NT2/D1 (cell line): ENCODE data around the gene R3HCC1L.
"Not testable (repeated sequence)": the region's sequence is repeated elsewhere in the genome, so short reads cannot be mapped to it uniquely, and the experiment has no call there.

ENCODE experiments used
- DNase-seq: peaks from one replicate; pipeline ENCODE4 v3.0.0-alpha.2; 2011; ENCODE audit warnings: low read depth, low spot score
- H3K27me3 ChIP-seq: 2 replicates; pipeline ENCODE4 v1.6.0; 2011; ENCODE audit warnings: mild to moderate bottlenecking; ENCODE audit not compliant: insufficient read length, insufficient read depth
- H3K36me3 ChIP-seq: 2 replicates; pipeline ENCODE4 v1.6.1; 2011; ENCODE audit warnings: mild to moderate bottlenecking, low read length, mixed read lengths; ENCODE audit not compliant: insufficient read depth, insufficient read length
- H3K4me1 ChIP-seq: 2 replicates; pipeline ENCODE4 v1.5.1; 2011; ENCODE audit not compliant: insufficient read depth, insufficient read length
- H3K4me3 ChIP-seq: 2 replicates; pipeline ENCODE4 v1.5.1; 2011; ENCODE audit warnings: low read depth; ENCODE audit not compliant: insufficient read length
- H3K9ac ChIP-seq: 2 replicates; pipeline ENCODE4 v1.6.0; 2011; ENCODE audit warnings: low read depth; ENCODE audit not compliant: insufficient read length
- H3K9me3 ChIP-seq: 2 replicates; pipeline ENCODE4 v1.5.1; 2011; ENCODE audit warnings: mild to moderate bottlenecking, low read length; ENCODE audit not compliant: insufficient read depth
- SUZ12 ChIP-seq: IDR thresholded peaks from 2 replicates; pipeline ENCODE4 v1.6.1; 2011; ENCODE audit not compliant: insufficient read length, insufficient read depth; ENCODE audit errors: extremely low read depth
- YY1 ChIP-seq: IDR thresholded peaks from 2 replicates; pipeline ENCODE4 v1.6.1; 2011; ENCODE audit not compliant: insufficient read length, insufficient read depth
- ZNF274 ChIP-seq: IDR thresholded peaks from 2 replicates; pipeline ENCODE4 v1.6.1; 2011; ENCODE audit warnings: mild to moderate bottlenecking, low read depth, low read length

The R3HCC1L gene

DNA sequence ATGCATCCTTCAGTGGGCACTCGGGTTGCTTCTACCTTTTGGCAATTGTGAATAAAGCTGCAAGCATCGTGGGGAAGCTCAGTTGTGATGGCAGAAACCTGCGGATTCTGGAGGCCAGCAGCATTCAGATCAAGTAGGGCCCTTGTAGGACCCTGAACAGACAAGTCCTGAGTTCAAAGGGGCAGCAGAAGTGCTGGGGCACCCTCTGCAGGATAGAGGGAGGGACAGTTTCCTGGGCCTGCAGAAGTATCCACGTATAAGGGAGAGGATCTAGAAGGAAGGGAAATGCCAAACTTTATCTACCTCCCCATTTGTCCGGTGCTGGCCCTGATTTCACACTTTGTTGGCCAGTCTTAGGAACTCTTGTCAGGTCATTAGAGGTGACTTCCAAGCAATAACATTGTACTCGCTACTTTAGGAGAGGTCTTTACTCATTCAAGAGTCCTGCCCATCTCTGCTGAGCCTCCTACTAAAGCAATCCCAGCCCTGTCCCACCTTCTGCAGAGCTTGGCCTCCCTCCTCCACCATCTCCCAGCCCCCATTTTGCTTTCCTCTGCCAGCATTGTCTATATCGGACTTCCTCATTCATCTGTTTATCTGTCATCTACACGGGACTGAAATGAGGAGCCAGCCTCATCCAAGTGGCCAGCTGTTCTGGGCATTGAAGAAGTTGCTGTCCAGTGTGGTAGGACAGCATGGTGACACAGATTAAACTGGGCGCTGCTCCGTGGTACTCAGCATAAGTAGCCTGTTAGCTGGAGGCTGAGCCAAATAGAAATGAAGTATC, 26.6 kb upstream of the R3HCC1L start:
- H3K36me3 ChIP-seq = no peaks in the 10 kb centered on the region
- no peak overlapping the region for H3K4me3 ChIP-seq
- no peak for DNase-seq
- no peaks in the 10 kb centered on the region for H3K27me3 ChIP-seq
- H3K4me1 ChIP-seq = no peaks in the 10 kb centered on the region
- no peak for TF ChIP-seq SUZ12
- TF ChIP-seq YY1 = no peak
- no peak for TF ChIP-seq ZNF274
- no peak overlapping the region for H3K9ac ChIP-seq
- no peaks in the 10 kb centered on the region for H3K9me3 ChIP-seq

DNA sequence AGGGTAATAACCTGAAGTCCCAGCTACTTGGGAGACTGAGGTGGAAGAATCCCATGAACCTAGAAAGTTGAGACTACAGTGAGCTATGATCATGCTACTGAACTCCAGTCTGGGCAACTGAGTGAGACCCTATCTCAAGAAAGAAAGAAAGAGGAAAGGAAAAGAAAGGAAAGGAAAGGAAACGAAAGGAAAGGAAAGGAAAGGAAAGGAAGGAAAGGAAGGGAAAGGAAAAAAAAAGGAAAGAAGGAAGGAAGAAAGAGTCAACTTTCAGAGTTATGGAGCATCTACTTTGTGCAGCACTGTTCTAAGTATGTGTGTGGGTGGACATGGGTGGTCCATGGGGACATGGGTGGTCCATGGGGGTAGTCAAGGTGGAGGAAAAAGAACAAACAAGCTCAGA, 24.1 kb upstream of the R3HCC1L start:
- TF ChIP-seq SUZ12 (no peak), YY1 (no peak), ZNF274 (no peak)
- Histone ChIP-seq H3K4me1 (no peaks in the 10 kb centered on the region), H3K9me3 (no peaks in the 10 kb centered on the region), H3K4me3 (no peak overlapping the region), H3K9ac (no peak overlapping the region), H3K27me3 (no peaks in the 10 kb centered on the region), H3K36me3 (no peaks in the 10 kb centered on the region)
- no peak for DNase-seq

GRCh38 chr10:98115031-98115787, 19.2 kb upstream of the R3HCC1L start:
- TF ChIP-seq SUZ12 (no peak), ZNF274 (no peak), YY1 (no peak)
- Histone ChIP-seq H3K4me3 (no peak overlapping the region), H3K9me3 (no peaks in the 10 kb centered on the region), H3K27me3 (no peaks in the 10 kb centered on the region), H3K9ac (no peak overlapping the region), H3K36me3 (no peaks in the 10 kb centered on the region), H3K4me1 (no peaks in the 10 kb centered on the region)
- DNase-seq = no peak

- peaks cover 14% of the 10 kb centered on the region for H3K9me3 ChIP-seq
- TF ChIP-seq YY1 = no peak
- no peak for TF ChIP-seq SUZ12
- no peak for DNase-seq
- H3K4me1 ChIP-seq = no peaks in the 10 kb centered on the region
- H3K9ac ChIP-seq = no peak overlapping the region
- no peaks in the 10 kb centered on the region for H3K36me3 ChIP-seq
- H3K4me3 ChIP-seq = no peak overlapping the region
- H3K27me3 ChIP-seq = no peaks in the 10 kb centered on the region
Measured at GRCh38 chr10:98119891-98120290, 14.6 kb upstream of the R3HCC1L start.

DNA sequence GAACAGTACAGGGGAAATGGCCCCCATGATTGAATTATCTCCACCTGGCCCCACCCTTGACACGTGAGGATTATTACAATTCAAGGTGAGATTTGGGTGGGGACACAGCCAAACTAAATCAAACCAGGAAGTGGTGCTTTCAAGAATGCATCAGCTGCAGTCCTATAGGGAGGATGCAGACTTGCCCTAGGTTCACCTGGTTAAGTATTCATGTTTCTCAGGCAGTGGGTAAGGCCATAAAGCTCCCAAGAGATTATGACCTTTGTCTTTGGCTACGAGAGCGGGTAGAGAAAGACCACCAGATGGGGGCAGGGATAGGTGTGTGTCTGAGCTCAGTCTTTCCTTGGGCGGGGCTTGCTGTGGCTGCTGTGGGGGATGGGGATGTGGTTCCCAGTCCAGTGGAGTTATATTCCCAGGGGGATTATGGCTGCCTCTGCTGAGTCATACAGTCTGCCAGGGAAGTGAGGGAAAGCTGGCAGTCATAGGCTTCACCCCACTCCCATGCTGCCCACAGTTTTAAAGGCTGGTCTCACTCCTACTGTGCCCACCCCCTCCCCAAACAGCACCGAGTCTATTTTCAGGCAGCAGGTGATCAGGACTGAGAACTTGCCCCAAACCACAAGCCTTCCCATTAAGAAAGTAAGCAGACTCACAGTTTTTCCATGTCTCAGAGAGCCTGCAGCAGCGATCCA, 8.4 kb upstream of the R3HCC1L start:
- peaks cover 25% of the 10 kb centered on the region for H3K9me3 ChIP-seq
- TF ChIP-seq SUZ12 (no peak), ZNF274 (no peak), YY1 (no peak)
- no peaks in the 10 kb centered on the region for H3K36me3 ChIP-seq
- H3K4me3 ChIP-seq = no peak overlapping the region
- H3K27me3 ChIP-seq = no peaks in the 10 kb centered on the region
- H3K4me1 ChIP-seq = no peaks in the 10 kb centered on the region
- no peak overlapping the region for H3K9ac ChIP-seq
- DNase-seq = no peak

GRCh38 chr10:98128802-98129201, 5.7 kb upstream of the R3HCC1L start:
- DNase-seq = no peak
- Histone ChIP-seq H3K4me3 (no peak overlapping the region), H3K9me3 (peaks cover 28% of the 10 kb centered on the region), H3K4me1 (no peaks in the 10 kb centered on the region), H3K36me3 (no peaks in the 10 kb centered on the region), H3K9ac (no peak overlapping the region), H3K27me3 (no peaks in the 10 kb centered on the region)
- TF ChIP-seq YY1 (no peak), SUZ12 (no peak), ZNF274 (no peak)

- Histone ChIP-seq H3K9ac (no peak overlapping the region), H3K4me1 (peaks cover under 1% of the 10 kb centered on the region), H3K9me3 (peaks cover 8% of the 10 kb centered on the region), H3K4me3 (no peak overlapping the region), H3K27me3 (no peaks in the 10 kb centered on the region), H3K36me3 (no peaks in the 10 kb centered on the region)
- DNase-seq = no peak
- TF ChIP-seq SUZ12 (no peak), ZNF274 (no peak), YY1 (no peak)
Measured at GRCh38 chr10:98131619-98132018, 2.8 kb upstream of the R3HCC1L start.

GRCh38 chr10:98133075-98133752, 1.2 kb upstream of the R3HCC1L start:
- not testable (repeated sequence) for H3K36me3 ChIP-seq, H3K9me3 ChIP-seq, H3K27me3 ChIP-seq, H3K4me1 ChIP-seq, DNase-seq, H3K9ac ChIP-seq, H3K4me3 ChIP-seq
